HCT116 (cell line): ENCODE data around the gene CLIC6. TPM values are rescaled to one million over a fixed set of nuclear protein-coding genes. Genes with fewer than 3 reads are reported as not detected.
A peak's percentile ranks its signal among the peaks of the same experiment; 100 is the strongest.

Experiments
- ATAC-seq: fragments of 200-7000 bp; cut with Tn5 transposase; 2 replicates; pipeline ENCODE4 v1.9.1; 2020; ENCODE audit warnings: mild to moderate bottlenecking, moderate library complexity
- BruUV-seq: library from RNA; stranded (reverse); fragments of 400-500 nt; replicated peaks from 2 replicates; lab custom pipeline; 2021; lab: Mats Ljungman, UMichigan
- CTCF ChIA-PET: fragments of 300-600 bp; sonication (Branson Sonifier 250); formaldehyde crosslinking; loops from one replicate; lab custom pipeline; 2021; ENCODE audit warnings: antibody characterized with exemption; lab: Charles Lee
- POLR2A ChIA-PET: fragments of 300-600, 350-600 bp; sonication (Branson Sonifier 250); formaldehyde crosslinking; loops from one replicate; lab custom pipeline; 2021; ENCODE audit warnings: antibody characterized with exemption; lab: Charles Lee
- RAD21 ChIA-PET, 2 experiments: fragments of 300-600 bp; sonication (Branson Sonifier 250); formaldehyde crosslinking; loops; one replicate each; lab custom pipeline; 2023; ENCODE audit warnings: low total read pairs in 2 of 2; ENCODE audit not compliant: uncharacterized antibody in 2 of 2, unreplicated experiment in 2 of 2, low non-redundant PET in 1 of 2; lab: Charles Lee
- DNase-seq: peaks from one replicate; pipeline ENCODE4 v3.0.0-alpha.2; 2010; ENCODE audit warnings: low read depth, low spot score
- H2AFZ ChIP-seq: fragments of 200-600 bp; shearing (Covaris generic), sonication (generic); 2 replicates; pipeline ENCODE4 v1.6.1; 2017; ENCODE audit warnings: low read depth, mixed run types, mixed read lengths, antibody characterized with exemption, low read length; ENCODE audit not compliant: poor library complexity, severe bottlenecking
- H3K27ac ChIP-seq: 2 replicates; pipeline ENCODE4 v1.5.1; 2012; ENCODE audit warnings: low read depth, low read length
- H3K27me3 ChIP-seq: fragments of 200-600 bp; sonication (generic); 2 replicates; pipeline ENCODE4 v1.6.1; 2016; ENCODE audit warnings: mixed run types, low read length, mixed read lengths; ENCODE audit not compliant: insufficient read depth
- H3K36me3 ChIP-seq, 2 experiments: fragments of 200-500 bp in 1 of 2; fragments of 200-600 bp in 1 of 2; sonication (Bioruptor generic) in 1 of 2; sonication (generic) in 1 of 2; 2 replicates each; pipeline versions ENCODE4 v1.5.1 to v1.6.1; 2014 to 2016; ENCODE audit warnings: low read length in 2 of 2, inconsistent platforms in 1 of 2, mixed read lengths in 1 of 2, mixed run types in 1 of 2; ENCODE audit not compliant: insufficient read depth in 2 of 2, control insufficient read depth in 1 of 2
- H3K4me1 ChIP-seq, 2 experiments: fragments of 200-600 bp in 1 of 2; sonication (generic) in 1 of 2; 2 replicates each; pipeline versions ENCODE4 v1.5.1 to v1.6.1; 2012 to 2017; ENCODE audit warnings: low read length in 2 of 2, inconsistent platforms in 1 of 2, mild to moderate bottlenecking in 1 of 2, mixed read lengths in 1 of 2, mixed run types in 1 of 2, moderate library complexity in 1 of 2; ENCODE audit not compliant: insufficient read depth in 2 of 2, control insufficient read depth in 1 of 2
- H3K4me2 ChIP-seq: fragments of 200-600 bp; sonication (generic); 2 replicates; pipeline ENCODE4 v1.6.1; 2017; ENCODE audit warnings: mixed run types, low read length, mixed read lengths
- H3K4me3 ChIP-seq, 2 experiments: fragments of 200-600 bp in 1 of 2; sonication (generic) in 1 of 2; replicated peaks in 1 of 2; 2 replicates each; pipeline ENCODE4 v1.5.1; 2011 to 2016; ENCODE audit warnings: low read length in 2 of 2, control low read depth in 1 of 2, low read depth in 1 of 2, mild to moderate bottlenecking in 1 of 2, mixed read lengths in 1 of 2, mixed run types in 1 of 2
- H3K79me2 ChIP-seq: fragments of 200-600 bp; sonication (generic); 2 replicates; pipeline ENCODE4 v1.6.1; 2017; ENCODE audit warnings: mild to moderate bottlenecking, mixed run types, low read length, moderate library complexity, mixed read lengths; ENCODE audit not compliant: insufficient read depth
- H3K9ac ChIP-seq: fragments of 200-600 bp; sonication (generic); 2 replicates; pipeline ENCODE4 v1.6.1; 2016; ENCODE audit warnings: low read length, mixed read lengths
- H3K9me2 ChIP-seq: fragments of 200-600 bp; sonication (generic), shearing (Covaris generic); 2 replicates; pipeline ENCODE4 v1.6.1; 2017; ENCODE audit warnings: mixed run types, mild to moderate bottlenecking, moderate library complexity; ENCODE audit not compliant: insufficient read depth
- H3K9me3 ChIP-seq, 2 experiments: fragments of 200-500 bp in 1 of 2; fragments of 200-600 bp in 1 of 2; sonication (Bioruptor generic) in 1 of 2; sonication (generic) in 1 of 2; 2 replicates each; pipeline ENCODE4 v1.6.1; 2014 to 2017; ENCODE audit warnings: low read length in 2 of 2, mixed read lengths in 2 of 2, inconsistent platforms in 1 of 2, low read depth in 1 of 2, mild to moderate bottlenecking in 1 of 2, mixed run types in 1 of 2, moderate library complexity in 1 of 2; ENCODE audit not compliant: control insufficient read depth in 1 of 2, insufficient read depth in 1 of 2
- H4K20me1 ChIP-seq: fragments of 200-600 bp; sonication (generic), shearing (Covaris generic); 2 replicates; pipeline ENCODE4 v1.6.1; 2017; ENCODE audit warnings: mixed run types, mild to moderate bottlenecking, moderate library complexity; ENCODE audit not compliant: insufficient read depth
- ATF3 ChIP-seq: IDR thresholded peaks from 2 replicates; pipeline ENCODE4 v1.6.1; 2012
- CBX3 ChIP-seq: IDR thresholded peaks from 2 replicates; pipeline ENCODE4 v1.6.1; 2012; ENCODE audit warnings: low read depth
- CEBPB ChIP-seq: IDR thresholded peaks from 2 replicates; pipeline ENCODE4 v1.6.1; 2012; ENCODE audit warnings: low read depth
- CTCF ChIP-seq, 3 experiments: fragments of 200-600 bp in 1 of 3; sonication (generic) in 1 of 3; IDR thresholded peaks in 2 of 3; conservative IDR thresholded peaks in 1 of 3; 2 replicates each; pipeline ENCODE4 v1.5.1; 2012 to 2017; ENCODE audit warnings: low read depth in 2 of 3, low read length in 2 of 3, antibody characterized with exemption in 1 of 3, borderline replicate concordance in 1 of 3, control low read depth in 1 of 3, mild to moderate bottlenecking in 1 of 3, mixed read lengths in 1 of 3, mixed run types in 1 of 3, moderate library complexity in 1 of 3; ENCODE audit not compliant: insufficient read depth in 1 of 3
- EGR1 ChIP-seq: IDR thresholded peaks from 2 replicates; pipeline ENCODE4 v1.6.1; 2012; ENCODE audit warnings: low read depth
- ELF1 ChIP-seq: IDR thresholded peaks from 2 replicates; pipeline ENCODE4 v1.6.1; 2012; ENCODE audit warnings: low read depth, borderline replicate concordance
- EZH2 ChIP-seq: fragments of 200-600 bp; sonication (generic); IDR thresholded peaks from 2 replicates; pipeline ENCODE4 v1.6.1; 2017; ENCODE audit warnings: antibody characterized with exemption, mixed run types
- POLR2A ChIP-seq: IDR thresholded peaks from 2 replicates; pipeline ENCODE4 v1.7.0; 2011; ENCODE audit warnings: borderline replicate concordance; ENCODE audit not compliant: insufficient read depth, insufficient read length; ENCODE audit errors: extremely low read depth
- RAD21 ChIP-seq: IDR thresholded peaks from 2 replicates; pipeline ENCODE4 v1.6.1; 2012; ENCODE audit warnings: low read depth, mild to moderate bottlenecking
- REST ChIP-seq: IDR thresholded peaks from 2 replicates; pipeline ENCODE4 v1.6.1; 2012; ENCODE audit warnings: low read depth
- SIN3A ChIP-seq: IDR thresholded peaks from 2 replicates; pipeline ENCODE4 v1.6.1; 2012; ENCODE audit warnings: low read depth
- SP1 ChIP-seq: IDR thresholded peaks from 2 replicates; pipeline ENCODE4 v1.6.1; 2012; ENCODE audit warnings: low read depth
- SRF ChIP-seq: IDR thresholded peaks from 2 replicates; pipeline ENCODE4 v1.6.1; 2012; ENCODE audit warnings: low read depth
- TCF7L2 ChIP-seq: IDR thresholded peaks from 2 replicates; pipeline ENCODE4 v1.7.0; 2011; ENCODE audit warnings: borderline replicate concordance, inconsistent platforms; ENCODE audit not compliant: insufficient read depth, insufficient read length; ENCODE audit errors: extremely low read depth
- ZBTB33 ChIP-seq: IDR thresholded peaks from 2 replicates; pipeline ENCODE4 v1.6.1; 2011; ENCODE audit warnings: mild to moderate bottlenecking, low read length, moderate library complexity; ENCODE audit not compliant: insufficient replicate concordance; ENCODE audit errors: extremely low read depth
- ZNF274 ChIP-seq: fragments of 200-500 bp; sonication (Bioruptor generic); IDR thresholded peaks from 2 replicates; pipeline ENCODE4 v1.6.1; 2014; ENCODE audit warnings: mild to moderate bottlenecking, low read depth, low read length, inconsistent platforms
- intact Hi-C: fragments of 100-400 bp; cut with micrococcal nuclease; formaldehyde crosslinking; loops from 2 replicates; pipeline ENCODE4 v1.10.0; 2022
- total RNA-seq: library from RNA; stranded (reverse); gene quantifications from one replicate; pipeline ENCODE4 v1.2.1, GENCODE V29; 2021; ENCODE audit not compliant: unreplicated experiment

CLIC6 gene
- total RNA-seq, 1 experiment from 2014 or later: 0.05 TPM

- intact Hi-C loops: loop anchor here (1.0 to 5.0 kb wide), 6 partner anchors 101 to 1095 kb away; partner anchors contain the start of gene RUNX1
- Histone ChIP-seq H3K4me2 (peak overlapping the region; percentile 37), H3K9ac (no peak overlapping the region), H3K4me1 (peaks cover 7 to 18% of the 10 kb centered on the region in 2 experiments; a peak in 3 of 4 replicates), H3K27me3 (no peaks in the 10 kb centered on the region; the same call in 1 of the 2 replicates), H3K27ac (peak overlapping the region; percentile 36; the same call in 1 of the 2 replicates), H3K9me2 (no peaks in the 10 kb centered on the region), H3K9me3 (no peaks in the 10 kb centered on the region), H3K4me3 (peak overlapping the region in 1 of 2 experiments; percentile 8; a peak in 3 of 4 replicates), H3K36me3 (no peaks in the 10 kb centered on the region), H2AFZ (peak overlapping the region; percentile 59), H4K20me1 (no peaks in the 10 kb centered on the region), H3K79me2 (no peaks in the 10 kb centered on the region)
- BruUV-seq: TSS peak; percentile 62
- TF ChIP-seq RAD21 (peak; percentile 98), SIN3A (no peak), SP1 (no peak), POLR2A (no peak), EZH2 (no peak), TCF7L2 (no peak), CEBPB (no peak), CTCF (IDR thresholded peaks at IDR 0.05 in 2 of 3, conservative IDR thresholded peaks at IDR 0.05 in 1 of 3; ENCODE audit: borderline replicate concordance in 1 of 3, insufficient read depth in 1 of 3, low read depth in 2 of 3, low read length in 2 of 3) (peak; percentile 82 to 94 (median 90)), ELF1 (no peak; the same call in 1 of the 2 replicates), ZNF274 (no peak), CBX3 (peak; percentile 66; the same call in 1 of the 2 replicates), SRF (peak; percentile 58; the same call in 1 of the 2 replicates), ZBTB33 (no peak), EGR1 (no peak), ATF3 (no peak), REST (no peak)
- ChIA-PET POLR2A (interaction anchor here (0.6 to 2.9 kb wide), 4 partner anchors 51 to 1094 kb away, joined by 3 to 20 read pairs (median 3); no protein-coding TSS in a partner anchor), RAD21 (interaction anchor here (0.5 to 1.6 kb wide), 22 partner anchors 11 to 1095 kb away, joined by 3 to 23 read pairs (median 4); no protein-coding TSS in a partner anchor), CTCF (interaction anchor here (0.5 to 2.1 kb wide), 50 partner anchors 9 to 1282 kb away, joined by 3 to 36 read pairs (median 5); no protein-coding TSS in a partner anchor)
- ATAC-seq (peak; percentile 94), DNase-seq (peak; percentile 77)
Measured at GRCh38 chr21:34745557-34746255, 76.9 kb downstream of the CLIC6 start.
